ENCODE data around the gene MAB21L1.

DNA sequence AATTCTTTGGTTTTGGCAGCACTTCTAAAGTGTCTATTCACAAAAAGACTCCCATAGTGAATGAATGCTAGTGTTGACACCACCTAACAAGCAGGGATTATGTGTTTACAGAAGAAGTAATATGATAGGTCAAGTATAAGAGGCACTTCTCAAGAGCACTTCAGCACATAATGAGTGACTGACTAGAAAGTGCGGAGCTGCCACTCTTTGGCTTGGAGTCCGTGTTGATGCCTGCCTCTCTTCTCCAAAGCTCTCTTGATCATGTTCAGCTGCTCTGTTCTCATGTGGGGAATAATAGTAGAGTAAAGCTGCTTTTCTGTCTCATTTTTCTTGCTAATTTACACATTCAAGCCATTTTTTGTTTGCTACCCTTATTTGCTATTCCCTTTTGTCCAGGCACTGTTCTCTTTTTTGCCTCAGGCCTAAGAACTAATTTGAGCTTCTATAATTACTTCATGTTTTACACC, 22.7 kb upstream of the MAB21L1 start:
- TF ChIP-seq CTCF (IDR thresholded peaks at IDR 0.05), result no peak
- TF ChIP-seq POLR2A (IDR thresholded peaks at IDR 0.05), result no peak
- no peak for TF ChIP-seq POLR2AphosphoS5 (IDR thresholded peaks at IDR 0.05)
- TF ChIP-seq EP300 (IDR thresholded peaks at IDR 0.05), result no peak

All from sigmoid colon (tissue), 4 donors.